K562 (cell line): ENCODE results near the gene GIMAP1. TPM values are rescaled to one million over a fixed set of nuclear protein-coding genes. Genes with fewer than 3 reads are reported as not detected.
A peak's percentile ranks its signal among the peaks of the same experiment; 100 is the strongest.

Experiments used
- E2F3 ChIP-seq: fragments of 250-450 bp; sonication (Bioruptor Pico); IDR thresholded peaks from 2 replicates; pipeline ENCODE4 v1.4.0; 2020; ENCODE audit warnings: mild to moderate bottlenecking
- ELF4 ChIP-seq: fragments of 450-650 bp; formaldehyde crosslinking; IDR thresholded peaks from 2 replicates; pipeline ENCODE4 v1.4.0; 2022; ENCODE audit warnings: missing genetic modification characterization
- NCOA6 ChIP-seq: fragments of 450-650 bp; IDR thresholded peaks from 2 replicates; pipeline ENCODE4 v1.6.1; 2017; ENCODE audit warnings: mild to moderate bottlenecking
- RBM15 ChIP-seq: fragments of 200-400 bp; formaldehyde crosslinking; IDR thresholded peaks from 2 replicates; pipeline ENCODE4 v1.6.1; 2018; ENCODE audit warnings: mild to moderate bottlenecking, low read length, moderate library complexity; ENCODE audit not compliant: insufficient read depth
- SMC3 ChIP-seq: conservative IDR thresholded peaks from 2 replicates; pipeline ENCODE4 v1.6.1; 2011; ENCODE audit warnings: low read depth, low read length, improper control_type of control experiment; ENCODE audit not compliant: insufficient read depth
- TFAM ChIP-seq: fragments of 250-450 bp; sonication (Bioruptor Pico); conservative IDR thresholded peaks from 2 replicates; pipeline ENCODE4 v1.5.0; 2021; ENCODE audit warnings: mild to moderate bottlenecking, moderate library complexity
- ZBTB33 ChIP-seq: sonication (generic); formaldehyde crosslinking; IDR thresholded peaks from 2 replicates; pipeline ENCODE4 v1.8.1; 2023; ENCODE audit warnings: mild to moderate bottlenecking, missing genetic modification reagents
- ZBTB5 ChIP-seq: fragments of 450-650 bp; IDR thresholded peaks from 2 replicates; pipeline ENCODE4 v1.6.1; 2017; ENCODE audit warnings: antibody characterized with exemption
- ZKSCAN1 ChIP-seq: fragments of 150-350 bp; IDR thresholded peaks from 2 replicates; pipeline ENCODE4 v1.6.1; 2016; ENCODE audit warnings: low read depth, low read length
- ZNF3 ChIP-seq: fragments of 250-450 bp; sonication (Bioruptor Pico); IDR thresholded peaks from 2 replicates; pipeline ENCODE4 v1.5.0; 2021; ENCODE audit warnings: mild to moderate bottlenecking, moderate library complexity
- polyA plus RNA-seq, 8 experiments: library from polyadenylated mRNA; depleted of rRNA in 4 of 8; stranded (reverse) in 5 of 8; unstranded in 3 of 8; fragments of >200 nt; fragmentation: Nextera tagmentation in 2 of 8; fragmentation: Illumina TruSeq in 1 of 8; extraction: Ambion mirVana in 2 of 8; extraction: Trizol in 1 of 8; gene quantifications; 2 replicates each; pipeline versions ENCODE4 v1.2.1 to v1.2.3, GENCODE V29; 2011 to 2014; ENCODE audit warnings: inconsistent platforms in 1 of 8, missing spikeins in 1 of 8
- total RNA-seq, 7 experiments: library from RNA; depleted of rRNA in 6 of 7; stranded (reverse); fragments of >200 nt in 6 of 7; fragmentation: Illumina TruSeq in 2 of 7; extraction: Trizol in 2 of 7; gene quantifications; 2 replicates each; pipeline versions ENCODE4 v1.2.1 to v1.2.3, GENCODE V29; 2011 to 2021; ENCODE audit warnings: low replicate concordance in 1 of 7
- TF ChIP-seq, protein P1 (sequence below): fragments of 450-650 bp; IDR thresholded peaks from 2 replicates; pipeline ENCODE4 v1.7.0; 2016; ENCODE audit warnings: borderline replicate concordance
- TF ChIP-seq, protein P2 (sequence below), 2 experiments: IDR thresholded peaks; 2 replicates each; pipeline ENCODE4 v1.6.1; 2012; ENCODE audit warnings: improper control_type of control experiment in 2 of 2, low read depth in 2 of 2, low read length in 2 of 2, borderline replicate concordance in 1 of 2

GIMAP1 gene
- total and polyA plus RNA-seq, 9 of the 15 experiments (the other 6 are each of a cell fraction or from before 2014, with no cell fraction given) = 0.04 to 0.13 TPM; not detected in 7

DNA sequence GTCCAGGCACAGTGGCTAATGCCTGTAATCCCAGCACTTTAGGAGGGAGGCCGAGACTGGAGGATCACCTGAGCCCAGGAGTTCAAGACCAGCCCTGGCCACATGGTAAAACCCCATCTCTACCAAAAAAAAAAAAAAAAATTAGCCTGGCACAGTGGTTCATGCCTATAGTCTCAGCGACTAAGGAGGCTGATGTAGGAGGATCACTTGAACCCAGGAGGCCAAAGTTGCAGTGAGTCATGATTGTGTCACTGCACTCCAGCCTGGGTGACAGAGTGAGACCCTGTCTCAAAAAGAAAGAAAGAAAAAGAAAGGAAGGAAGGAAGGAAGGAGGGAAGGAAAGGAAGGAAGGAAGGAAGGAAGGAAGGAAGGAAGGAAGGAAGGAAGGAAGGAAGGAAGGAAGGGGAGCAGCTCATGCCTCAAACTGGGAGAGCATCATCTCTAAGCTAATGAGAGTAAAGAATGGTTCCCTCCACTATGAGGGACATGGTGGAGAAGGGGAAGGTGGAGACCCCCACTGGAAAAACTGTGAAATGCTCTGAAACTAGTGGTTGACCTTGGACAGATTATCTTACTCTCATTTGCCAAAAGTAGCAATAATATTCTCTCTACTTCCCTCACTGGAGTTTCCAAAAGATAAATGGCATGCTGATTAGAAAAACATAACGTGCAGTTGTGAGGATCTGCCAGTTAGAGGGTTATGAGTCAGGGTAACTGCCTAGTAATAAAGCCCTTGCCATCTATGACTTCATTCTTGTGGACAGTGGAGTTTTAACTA is 37.6 kb downstream of the GIMAP1 start (continued):
- TF ChIP-seq ZBTB5 (no peak), ZKSCAN1 (no peak), TFAM (no peak), ZBTB33 (CRISPR knock-in tag) (no peak), RBM15 (no peak), NCOA6 (no peak), SMC3 (peak; percentile 39; the same call in 1 of the 2 replicates), ELF4 (peak; percentile 88), E2F3 (CRISPR knock-in tag) (no peak), ZNF3 (CRISPR knock-in tag) (no peak)
- TF ChIP-seq, protein P1, sequence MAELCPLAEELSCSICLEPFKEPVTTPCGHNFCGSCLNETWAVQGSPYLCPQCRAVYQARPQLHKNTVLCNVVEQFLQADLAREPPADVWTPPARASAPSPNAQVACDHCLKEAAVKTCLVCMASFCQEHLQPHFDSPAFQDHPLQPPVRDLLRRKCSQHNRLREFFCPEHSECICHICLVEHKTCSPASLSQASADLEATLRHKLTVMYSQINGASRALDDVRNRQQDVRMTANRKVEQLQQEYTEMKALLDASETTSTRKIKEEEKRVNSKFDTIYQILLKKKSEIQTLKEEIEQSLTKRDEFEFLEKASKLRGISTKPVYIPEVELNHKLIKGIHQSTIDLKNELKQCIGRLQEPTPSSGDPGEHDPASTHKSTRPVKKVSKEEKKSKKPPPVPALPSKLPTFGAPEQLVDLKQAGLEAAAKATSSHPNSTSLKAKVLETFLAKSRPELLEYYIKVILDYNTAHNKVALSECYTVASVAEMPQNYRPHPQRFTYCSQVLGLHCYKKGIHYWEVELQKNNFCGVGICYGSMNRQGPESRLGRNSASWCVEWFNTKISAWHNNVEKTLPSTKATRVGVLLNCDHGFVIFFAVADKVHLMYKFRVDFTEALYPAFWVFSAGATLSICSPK = no peak
- TF ChIP-seq, protein P2, sequence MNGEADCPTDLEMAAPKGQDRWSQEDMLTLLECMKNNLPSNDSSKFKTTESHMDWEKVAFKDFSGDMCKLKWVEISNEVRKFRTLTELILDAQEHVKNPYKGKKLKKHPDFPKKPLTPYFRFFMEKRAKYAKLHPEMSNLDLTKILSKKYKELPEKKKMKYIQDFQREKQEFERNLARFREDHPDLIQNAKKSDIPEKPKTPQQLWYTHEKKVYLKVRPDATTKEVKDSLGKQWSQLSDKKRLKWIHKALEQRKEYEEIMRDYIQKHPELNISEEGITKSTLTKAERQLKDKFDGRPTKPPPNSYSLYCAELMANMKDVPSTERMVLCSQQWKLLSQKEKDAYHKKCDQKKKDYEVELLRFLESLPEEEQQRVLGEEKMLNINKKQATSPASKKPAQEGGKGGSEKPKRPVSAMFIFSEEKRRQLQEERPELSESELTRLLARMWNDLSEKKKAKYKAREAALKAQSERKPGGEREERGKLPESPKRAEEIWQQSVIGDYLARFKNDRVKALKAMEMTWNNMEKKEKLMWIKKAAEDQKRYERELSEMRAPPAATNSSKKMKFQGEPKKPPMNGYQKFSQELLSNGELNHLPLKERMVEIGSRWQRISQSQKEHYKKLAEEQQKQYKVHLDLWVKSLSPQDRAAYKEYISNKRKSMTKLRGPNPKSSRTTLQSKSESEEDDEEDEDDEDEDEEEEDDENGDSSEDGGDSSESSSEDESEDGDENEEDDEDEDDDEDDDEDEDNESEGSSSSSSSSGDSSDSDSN (IDR thresholded peaks at IDR 0.05; ENCODE audit: borderline replicate concordance in 1 of 2, low read depth in 2 of 2, low read length in 2 of 2) = no peak
- TF ChIP-seq, all 486 proteins: peak for 13
